HL-60 (cell line): Measurements from ENCODE around the gene TMEM121.

Source experiments
- DNase-seq, 2 experiments: peaks; one replicate each; pipeline ENCODE4 v3.0.0-alpha.2; 2010 to 2020; ENCODE audit warnings: low read depth in 1 of 2, low spot score in 1 of 2
- H3K27ac ChIP-seq: fragments of 250-450 bp; sonication (Bioruptor Pico); replicated peaks from 2 replicates; pipeline ENCODE4 v1.5.1; 2020; ENCODE audit warnings: mild to moderate bottlenecking, moderate library complexity
- H3K27me3 ChIP-seq: fragments of 250-450 bp; sonication (Bioruptor Pico); 2 replicates; pipeline ENCODE4 v1.5.1; 2021; ENCODE audit warnings: mild to moderate bottlenecking, moderate library complexity; ENCODE audit not compliant: insufficient read depth, poor library complexity, severe bottlenecking
- H3K4me3 ChIP-seq: replicated peaks from 2 replicates; pipeline ENCODE4 v1.5.1; 2011; ENCODE audit warnings: mild to moderate bottlenecking, control low read depth, low read length; ENCODE audit not compliant: insufficient read depth
- GABPA ChIP-seq: IDR thresholded peaks from 2 replicates; pipeline ENCODE4 v1.6.1; 2012; ENCODE audit warnings: low read depth
- POLR2AphosphoS5 ChIP-seq: IDR thresholded peaks from 2 replicates; pipeline ENCODE4 v1.6.1; 2012; ENCODE audit warnings: low read depth
- SPI1 ChIP-seq: IDR thresholded peaks from 2 replicates; pipeline ENCODE4 v1.6.1; 2012; ENCODE audit warnings: low read depth, mild to moderate bottlenecking, borderline replicate concordance
- TF ChIP-seq, protein P1 (sequence below): IDR thresholded peaks from one replicate; pipeline ENCODE4 v1.5.1; 2011; ENCODE audit warnings: low read length, control low read depth, inconsistent platforms; ENCODE audit not compliant: insufficient read depth
- TF ChIP-seq, protein P2 (sequence below): IDR thresholded peaks from 2 replicates; pipeline ENCODE4 v1.6.1; 2012; ENCODE audit warnings: low read depth; ENCODE audit not compliant: insufficient replicate concordance

TMEM121 gene

DNA sequence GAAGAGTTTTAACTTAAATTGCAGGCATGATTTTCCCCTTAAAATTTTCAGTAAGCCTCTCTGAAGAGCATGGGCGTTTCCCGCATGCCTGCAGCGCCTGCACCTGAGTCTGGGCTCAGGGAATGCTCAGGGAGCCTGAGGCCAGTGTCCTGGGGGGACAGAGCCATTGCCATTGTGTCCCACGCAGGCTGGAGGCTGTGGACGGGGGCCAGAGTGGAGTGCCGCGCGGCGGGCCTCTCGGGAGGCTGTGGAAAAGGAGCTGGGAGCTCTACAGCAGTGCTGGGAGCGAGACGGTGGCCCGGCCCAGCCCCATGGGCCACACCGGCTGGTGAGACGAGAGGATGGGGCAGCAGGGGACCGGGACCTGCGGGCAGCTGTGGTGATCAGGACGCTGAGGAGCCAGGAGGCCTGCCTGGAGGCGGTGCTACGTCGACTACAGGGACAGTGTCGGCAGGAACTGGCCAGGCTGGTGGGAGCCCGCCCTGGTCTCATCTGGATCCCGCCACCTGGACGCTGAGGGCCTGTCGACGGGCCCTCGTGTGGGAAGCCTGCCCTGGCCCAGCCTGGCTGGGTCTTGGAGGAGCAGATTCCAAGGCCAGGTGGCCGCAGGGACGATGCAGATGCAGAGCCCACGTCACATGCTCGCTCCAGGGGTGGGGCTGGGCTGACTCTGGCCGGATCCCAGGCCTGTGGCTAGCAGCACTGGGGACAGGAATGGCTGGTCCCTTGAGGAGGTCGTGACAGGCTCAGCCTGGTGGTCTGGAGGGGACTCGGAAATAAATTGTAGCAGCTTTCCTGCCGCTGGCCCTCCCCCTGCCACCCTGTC lies 27.7 kb upstream of the TMEM121 start:
- Histone ChIP-seq H3K27me3 (no peaks in the 10 kb centered on the region), H3K4me3 (no peak overlapping the region), H3K27ac (no peak overlapping the region)
- DNase-seq: no peak
- TF ChIP-seq, protein P1, sequence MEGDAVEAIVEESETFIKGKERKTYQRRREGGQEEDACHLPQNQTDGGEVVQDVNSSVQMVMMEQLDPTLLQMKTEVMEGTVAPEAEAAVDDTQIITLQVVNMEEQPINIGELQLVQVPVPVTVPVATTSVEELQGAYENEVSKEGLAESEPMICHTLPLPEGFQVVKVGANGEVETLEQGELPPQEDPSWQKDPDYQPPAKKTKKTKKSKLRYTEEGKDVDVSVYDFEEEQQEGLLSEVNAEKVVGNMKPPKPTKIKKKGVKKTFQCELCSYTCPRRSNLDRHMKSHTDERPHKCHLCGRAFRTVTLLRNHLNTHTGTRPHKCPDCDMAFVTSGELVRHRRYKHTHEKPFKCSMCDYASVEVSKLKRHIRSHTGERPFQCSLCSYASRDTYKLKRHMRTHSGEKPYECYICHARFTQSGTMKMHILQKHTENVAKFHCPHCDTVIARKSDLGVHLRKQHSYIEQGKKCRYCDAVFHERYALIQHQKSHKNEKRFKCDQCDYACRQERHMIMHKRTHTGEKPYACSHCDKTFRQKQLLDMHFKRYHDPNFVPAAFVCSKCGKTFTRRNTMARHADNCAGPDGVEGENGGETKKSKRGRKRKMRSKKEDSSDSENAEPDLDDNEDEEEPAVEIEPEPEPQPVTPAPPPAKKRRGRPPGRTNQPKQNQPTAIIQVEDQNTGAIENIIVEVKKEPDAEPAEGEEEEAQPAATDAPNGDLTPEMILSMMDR: no peak
- TF ChIP-seq GABPA: no peak
- TF ChIP-seq POLR2AphosphoS5: no peak

DNA sequence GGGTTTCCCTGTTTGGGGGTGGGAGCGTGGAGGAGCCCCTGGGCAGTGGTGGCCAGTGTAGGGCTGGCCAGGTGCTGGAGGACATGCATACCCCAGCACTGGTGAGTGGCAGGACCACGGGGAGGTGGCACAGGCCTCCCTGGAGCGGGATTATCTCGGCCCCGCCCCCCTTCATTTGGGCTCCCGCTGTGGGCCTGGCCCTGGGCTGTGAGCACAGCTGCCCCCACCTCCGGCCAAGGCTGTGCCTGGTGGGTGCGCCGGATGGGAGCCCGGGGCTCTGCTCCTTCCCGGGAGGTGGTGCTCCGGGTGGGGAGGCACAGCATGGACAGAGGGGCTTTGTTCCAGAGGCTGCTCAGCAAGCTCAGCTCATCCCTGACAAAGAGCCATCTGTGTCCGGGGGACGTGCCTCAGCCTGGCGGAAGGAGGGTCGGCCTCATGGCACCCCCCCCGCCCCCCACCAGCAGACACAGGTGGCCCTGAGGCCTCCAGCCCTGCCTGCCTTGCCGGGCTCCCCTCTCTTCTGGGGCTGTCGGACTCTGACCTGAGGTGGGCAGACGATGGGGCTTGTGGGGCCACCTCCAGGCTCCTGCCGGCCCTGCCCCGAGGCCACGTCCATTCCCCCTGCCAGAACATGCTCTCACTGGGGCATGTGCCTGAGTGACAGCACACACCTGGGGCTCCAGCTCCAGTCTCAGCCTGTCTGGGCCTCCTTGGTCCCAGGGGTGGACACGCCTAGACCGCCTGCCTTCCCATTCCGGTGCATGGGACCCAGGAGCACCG lies 26.9 kb upstream of the TMEM121 start:
- no peak for TF ChIP-seq GABPA
- TF ChIP-seq, protein P2, sequence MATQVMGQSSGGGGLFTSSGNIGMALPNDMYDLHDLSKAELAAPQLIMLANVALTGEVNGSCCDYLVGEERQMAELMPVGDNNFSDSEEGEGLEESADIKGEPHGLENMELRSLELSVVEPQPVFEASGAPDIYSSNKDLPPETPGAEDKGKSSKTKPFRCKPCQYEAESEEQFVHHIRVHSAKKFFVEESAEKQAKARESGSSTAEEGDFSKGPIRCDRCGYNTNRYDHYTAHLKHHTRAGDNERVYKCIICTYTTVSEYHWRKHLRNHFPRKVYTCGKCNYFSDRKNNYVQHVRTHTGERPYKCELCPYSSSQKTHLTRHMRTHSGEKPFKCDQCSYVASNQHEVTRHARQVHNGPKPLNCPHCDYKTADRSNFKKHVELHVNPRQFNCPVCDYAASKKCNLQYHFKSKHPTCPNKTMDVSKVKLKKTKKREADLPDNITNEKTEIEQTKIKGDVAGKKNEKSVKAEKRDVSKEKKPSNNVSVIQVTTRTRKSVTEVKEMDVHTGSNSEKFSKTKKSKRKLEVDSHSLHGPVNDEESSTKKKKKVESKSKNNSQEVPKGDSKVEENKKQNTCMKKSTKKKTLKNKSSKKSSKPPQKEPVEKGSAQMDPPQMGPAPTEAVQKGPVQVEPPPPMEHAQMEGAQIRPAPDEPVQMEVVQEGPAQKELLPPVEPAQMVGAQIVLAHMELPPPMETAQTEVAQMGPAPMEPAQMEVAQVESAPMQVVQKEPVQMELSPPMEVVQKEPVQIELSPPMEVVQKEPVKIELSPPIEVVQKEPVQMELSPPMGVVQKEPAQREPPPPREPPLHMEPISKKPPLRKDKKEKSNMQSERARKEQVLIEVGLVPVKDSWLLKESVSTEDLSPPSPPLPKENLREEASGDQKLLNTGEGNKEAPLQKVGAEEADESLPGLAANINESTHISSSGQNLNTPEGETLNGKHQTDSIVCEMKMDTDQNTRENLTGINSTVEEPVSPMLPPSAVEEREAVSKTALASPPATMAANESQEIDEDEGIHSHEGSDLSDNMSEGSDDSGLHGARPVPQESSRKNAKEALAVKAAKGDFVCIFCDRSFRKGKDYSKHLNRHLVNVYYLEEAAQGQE: no peak
- no peak for TF ChIP-seq POLR2AphosphoS5
- TF ChIP-seq, protein P1: no peak
- no peak for TF ChIP-seq SPI1
- DNase-seq: no peak
- Histone ChIP-seq H3K27me3 (no peaks in the 10 kb centered on the region), H3K27ac (no peak overlapping the region), H3K4me3 (no peak overlapping the region)

DNA sequence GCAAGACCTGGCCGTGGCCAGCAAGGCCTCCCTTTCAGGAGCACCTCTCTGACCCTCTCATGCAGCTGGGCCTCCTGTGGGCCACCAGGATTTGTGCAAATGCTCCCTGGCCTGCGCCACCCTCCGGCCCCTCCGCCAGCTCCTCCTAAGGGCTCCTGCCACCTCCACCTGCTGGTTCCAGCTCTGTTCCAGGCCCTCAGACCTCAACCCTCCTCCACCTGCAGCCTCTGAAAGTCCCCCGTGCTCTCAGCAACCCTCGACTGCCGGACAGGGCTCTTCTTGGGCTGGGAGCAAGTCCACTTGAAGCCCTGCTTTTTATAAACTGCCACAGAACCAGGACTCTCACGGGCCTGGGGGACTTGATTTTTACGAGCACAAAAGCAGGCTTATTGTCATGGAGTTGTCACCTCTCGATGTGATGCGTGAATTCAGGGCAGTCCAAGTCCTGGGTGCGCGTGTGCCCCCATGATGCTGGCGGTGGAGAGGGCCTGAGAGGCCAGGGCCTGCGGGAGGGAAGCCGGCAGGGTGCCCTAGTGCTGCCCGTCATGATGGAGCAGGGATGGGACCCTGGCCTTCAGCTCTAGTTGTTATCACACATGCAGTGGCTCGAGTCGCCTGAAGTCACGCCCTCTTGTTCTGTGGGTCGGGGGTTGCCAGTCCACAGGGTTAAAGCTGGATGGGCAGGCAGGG lies 26.2 kb upstream of the TMEM121 start:
- no peak overlapping the region for H3K27ac ChIP-seq
- H3K4me3 ChIP-seq: no peak overlapping the region
- no peaks in the 10 kb centered on the region for H3K27me3 ChIP-seq
- TF ChIP-seq, protein P2: no peak
- TF ChIP-seq POLR2AphosphoS5 (no peak), SPI1 (no peak), GABPA (no peak)
- TF ChIP-seq, protein P1: no peak
- DNase-seq: no peak
